ENCODE data around the gene BPIFA2. TPM values are rescaled to one million over a fixed set of nuclear protein-coding genes. Genes with fewer than 3 reads are reported as not detected.

The BPIFA2 gene
- total and polyA plus RNA-seq, 4 donors = not detected

GRCh38 chr20:33165416-33166055, 2.4 kb upstream of the BPIFA2 start:
- Histone ChIP-seq H3K36me3 (ENCODE audit: control insufficient read depth in 1 of 2, insufficient read depth in 2 of 2, low read length in 1 of 2) (no peaks in the 10 kb centered on the region), H3K4me1 (ENCODE audit: control insufficient read depth in 1 of 2, insufficient read depth in 2 of 2, low read length in 2 of 2) (no peaks in the 10 kb centered on the region), H3K9me3 (ENCODE audit: control insufficient read depth, low read length) (peaks cover 4% of the 10 kb centered on the region), H3K27me3 (ENCODE audit: control insufficient read depth in 1 of 2, insufficient read depth in 2 of 2, low read length in 1 of 2) (no peaks in the 10 kb centered on the region), H3K27ac (ENCODE audit: low read depth in 1 of 2, low read length in 2 of 2) (no peak overlapping the region), H3K4me3 (ENCODE audit: low read length in 2 of 2) (no peak overlapping the region)
- intact Hi-C loops (cut with DNase I) = no loop called here
- DNase-seq = no peak
- WGBS, 2 donors = 80 to 83% methylated on average over 8 of the region's 8 CpGs
- no peak for ATAC-seq (ENCODE audit: low FRiP score)

- DNase-seq = no peak
- no peaks in the 10 kb centered on the region for H3K27me3 ChIP-seq (ENCODE audit: control insufficient read depth in 1 of 2, insufficient read depth in 2 of 2, low read length in 1 of 2)
- intact Hi-C loops (cut with DNase I) = no loop called here
- no peaks in the 10 kb centered on the region for H3K4me1 ChIP-seq (ENCODE audit: control insufficient read depth in 1 of 2, insufficient read depth in 2 of 2, low read length in 2 of 2)
- no peak overlapping the region for H3K27ac ChIP-seq (ENCODE audit: low read depth in 1 of 2, low read length in 2 of 2)
- WGBS, 2 donors = 76 to 81% methylated on average over 8 of the region's 8 CpGs
- ATAC-seq (ENCODE audit: low FRiP score) = no peak
- peaks cover 4% of the 10 kb centered on the region for H3K9me3 ChIP-seq (ENCODE audit: control insufficient read depth, low read length)
- no peaks in the 10 kb centered on the region for H3K36me3 ChIP-seq (ENCODE audit: control insufficient read depth in 1 of 2, insufficient read depth in 2 of 2, low read length in 1 of 2)
- no peak overlapping the region for H3K4me3 ChIP-seq (ENCODE audit: low read length in 2 of 2)
Observed at GRCh38 chr20:33166533-33167113, 1.3 kb upstream of the BPIFA2 start.

GRCh38 chr20:33169176-33169794, 1.3 kb downstream of the BPIFA2 start:
- no peaks in the 10 kb centered on the region for H3K4me1 ChIP-seq (ENCODE audit: control insufficient read depth in 1 of 2, insufficient read depth in 2 of 2, low read length in 2 of 2)
- no peaks in the 10 kb centered on the region for H3K36me3 ChIP-seq (ENCODE audit: control insufficient read depth in 1 of 2, insufficient read depth in 2 of 2, low read length in 1 of 2)
- H3K4me3 ChIP-seq (ENCODE audit: low read length in 2 of 2) = no peak overlapping the region
- no peaks in the 10 kb centered on the region for H3K27me3 ChIP-seq (ENCODE audit: control insufficient read depth in 1 of 2, insufficient read depth in 2 of 2, low read length in 1 of 2)
- ATAC-seq (ENCODE audit: low FRiP score) (no peak), DNase-seq (no peak)
- WGBS, 2 donors = 50 to 51% methylated on average over 8 of the region's 8 CpGs
- peaks cover 4% of the 10 kb centered on the region for H3K9me3 ChIP-seq (ENCODE audit: control insufficient read depth, low read length)
- intact Hi-C loops (cut with DNase I) = no loop called here
- H3K27ac ChIP-seq (ENCODE audit: low read depth in 1 of 2, low read length in 2 of 2) = no peak overlapping the region

GRCh38 chr20:33172781-33173180, 4.8 kb downstream of the BPIFA2 start:
- no peaks in the 10 kb centered on the region for H3K27me3 ChIP-seq (ENCODE audit: control insufficient read depth in 1 of 2, insufficient read depth in 2 of 2, low read length in 1 of 2)
- peaks cover 3% of the 10 kb centered on the region for H3K9me3 ChIP-seq (ENCODE audit: control insufficient read depth, low read length)
- WGBS, 2 donors = 55 to 57% methylated on average over 7 of the region's 7 CpGs
- ATAC-seq (ENCODE audit: low FRiP score) (no peak), DNase-seq (no peak)
- H3K36me3 ChIP-seq (ENCODE audit: control insufficient read depth in 1 of 2, insufficient read depth in 2 of 2, low read length in 1 of 2) = no peaks in the 10 kb centered on the region
- intact Hi-C loops (cut with DNase I) = no loop called here
- H3K27ac ChIP-seq (ENCODE audit: low read depth in 1 of 2, low read length in 2 of 2) = no peak overlapping the region
- no peak overlapping the region for H3K4me3 ChIP-seq (ENCODE audit: low read length in 2 of 2)
- no peaks in the 10 kb centered on the region for H3K4me1 ChIP-seq (ENCODE audit: control insufficient read depth in 1 of 2, insufficient read depth in 2 of 2, low read length in 2 of 2)

GRCh38 chr20:33175123-33175522, 7.2 kb downstream of the BPIFA2 start:
- intact Hi-C loops (cut with DNase I) = no loop called here
- no peak for DNase-seq
- H3K27ac ChIP-seq (ENCODE audit: low read depth in 1 of 2, low read length in 2 of 2) = no peak overlapping the region
- no peak for ATAC-seq (ENCODE audit: low FRiP score)
- WGBS, 2 donors = 81 to 87% methylated on average over 3 of the region's 3 CpGs
- H3K4me1 ChIP-seq (ENCODE audit: control insufficient read depth in 1 of 2, insufficient read depth in 2 of 2, low read length in 2 of 2) = no peaks in the 10 kb centered on the region
- H3K4me3 ChIP-seq (ENCODE audit: low read length in 2 of 2) = no peak overlapping the region
- no peaks in the 10 kb centered on the region for H3K9me3 ChIP-seq (ENCODE audit: control insufficient read depth, low read length)
- no peaks in the 10 kb centered on the region for H3K27me3 ChIP-seq (ENCODE audit: control insufficient read depth in 1 of 2, insufficient read depth in 2 of 2, low read length in 1 of 2)
- no peaks in the 10 kb centered on the region for H3K36me3 ChIP-seq (ENCODE audit: control insufficient read depth in 1 of 2, insufficient read depth in 2 of 2, low read length in 1 of 2)

GRCh38 chr20:33176101-33176500, 8.1 kb downstream of the BPIFA2 start:
- WGBS, 2 donors = 60 to 77% methylated on average over 3 of the region's 3 CpGs
- no peaks in the 10 kb centered on the region for H3K27me3 ChIP-seq (ENCODE audit: control insufficient read depth in 1 of 2, insufficient read depth in 2 of 2, low read length in 1 of 2)
- intact Hi-C loops (cut with DNase I) = no loop called here
- H3K27ac ChIP-seq (ENCODE audit: low read depth in 1 of 2, low read length in 2 of 2) = no peak overlapping the region
- DNase-seq (no peak), ATAC-seq (ENCODE audit: low FRiP score) (no peak)
- no peaks in the 10 kb centered on the region for H3K36me3 ChIP-seq (ENCODE audit: control insufficient read depth in 1 of 2, insufficient read depth in 2 of 2, low read length in 1 of 2)
- H3K9me3 ChIP-seq (ENCODE audit: control insufficient read depth, low read length) = no peaks in the 10 kb centered on the region
- H3K4me1 ChIP-seq (ENCODE audit: control insufficient read depth in 1 of 2, insufficient read depth in 2 of 2, low read length in 2 of 2) = no peaks in the 10 kb centered on the region
- no peak overlapping the region for H3K4me3 ChIP-seq (ENCODE audit: low read length in 2 of 2)

GRCh38 chr20:33177866-33178265, 9.9 kb downstream of the BPIFA2 start:
- Histone ChIP-seq H3K4me3 (ENCODE audit: low read length in 2 of 2) (no peak overlapping the region), H3K27me3 (ENCODE audit: control insufficient read depth in 1 of 2, insufficient read depth in 2 of 2, low read length in 1 of 2) (no peaks in the 10 kb centered on the region), H3K4me1 (ENCODE audit: control insufficient read depth in 1 of 2, insufficient read depth in 2 of 2, low read length in 2 of 2) (no peaks in the 10 kb centered on the region), H3K36me3 (ENCODE audit: control insufficient read depth in 1 of 2, insufficient read depth in 2 of 2, low read length in 1 of 2) (no peaks in the 10 kb centered on the region), H3K27ac (ENCODE audit: low read depth in 1 of 2, low read length in 2 of 2) (no peak overlapping the region), H3K9me3 (ENCODE audit: control insufficient read depth, low read length) (no peaks in the 10 kb centered on the region)
- intact Hi-C loops (cut with DNase I) = no loop called here
- ATAC-seq (ENCODE audit: low FRiP score) (no peak), DNase-seq (no peak)
- WGBS, 2 donors = 62 to 69% methylated on average over 9 of the region's 9 CpGs

GRCh38 chr20:33178726-33179125, 10.8 kb downstream of the BPIFA2 start:
- intact Hi-C loops (cut with DNase I) = no loop called here
- ATAC-seq (ENCODE audit: low FRiP score) = no peak
- WGBS, 2 donors = 70 to 71% methylated on average over 6 of the region's 6 CpGs
- Histone ChIP-seq H3K9me3 (ENCODE audit: control insufficient read depth, low read length) (peaks cover 2% of the 10 kb centered on the region), H3K36me3 (ENCODE audit: control insufficient read depth in 1 of 2, insufficient read depth in 2 of 2, low read length in 1 of 2) (no peaks in the 10 kb centered on the region), H3K4me1 (ENCODE audit: control insufficient read depth in 1 of 2, insufficient read depth in 2 of 2, low read length in 2 of 2) (no peaks in the 10 kb centered on the region), H3K27me3 (ENCODE audit: control insufficient read depth in 1 of 2, insufficient read depth in 2 of 2, low read length in 1 of 2) (no peaks in the 10 kb centered on the region), H3K4me3 (ENCODE audit: low read length in 2 of 2) (no peak overlapping the region), H3K27ac (ENCODE audit: low read depth in 1 of 2, low read length in 2 of 2) (no peak overlapping the region)
- no peak for DNase-seq

- 83 to 86% methylated on average over 5 of the region's 5 CpGs for WGBS, 2 donors
Observed at GRCh38 chr20:33180169-33180568, 12.2 kb downstream of the BPIFA2 start.

More at GRCh38 chr20:33180169-33180568, 12.2 kb downstream of the BPIFA2 start:
- Histone ChIP-seq H3K9me3 (ENCODE audit: control insufficient read depth, low read length) (peaks cover 2% of the 10 kb centered on the region), H3K27ac (ENCODE audit: low read depth in 1 of 2, low read length in 2 of 2) (no peak overlapping the region), H3K4me1 (ENCODE audit: control insufficient read depth in 1 of 2, insufficient read depth in 2 of 2, low read length in 2 of 2) (no peaks in the 10 kb centered on the region), H3K4me3 (ENCODE audit: low read length in 2 of 2) (no peak overlapping the region), H3K27me3 (ENCODE audit: control insufficient read depth in 1 of 2, insufficient read depth in 2 of 2, low read length in 1 of 2) (no peaks in the 10 kb centered on the region), H3K36me3 (ENCODE audit: control insufficient read depth in 1 of 2, insufficient read depth in 2 of 2, low read length in 1 of 2) (no peaks in the 10 kb centered on the region)
- intact Hi-C loops (cut with DNase I) = no loop called here
- ATAC-seq (ENCODE audit: low FRiP score) (no peak), DNase-seq (no peak)

Data from aorta (tissue), 5 donors.